HG03025 (cell line): Measurements from ENCODE around the gene TFB2M.

Experiments
- ATAC-seq: cut with Tn5 transposase; IDR thresholded peaks from one replicate; pipeline ENCODE4 v1.9.1; 2021; ENCODE audit warnings: mild to moderate bottlenecking, moderate library complexity; ENCODE audit not compliant: unreplicated experiment, low FRiP score

Gene TFB2M

DNA sequence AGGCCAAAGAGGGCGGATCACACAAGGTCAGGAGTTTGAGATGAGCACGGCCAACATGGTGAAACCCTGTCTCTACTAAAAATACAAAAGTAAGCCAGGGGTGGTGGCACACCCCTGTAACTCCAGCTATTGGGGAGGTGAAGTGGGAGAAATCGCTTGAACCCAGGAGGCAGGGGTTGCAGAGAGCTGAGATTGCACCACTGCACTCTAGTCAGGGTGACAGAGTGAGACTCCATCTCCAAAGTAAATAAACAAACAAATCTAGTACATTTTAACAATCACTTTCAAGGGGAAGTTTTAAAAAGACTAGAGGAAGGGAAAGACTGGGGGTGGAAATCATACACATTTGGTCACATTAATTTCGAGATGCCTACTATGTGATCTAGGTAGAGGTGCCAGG, 6.8 kb downstream of the TFB2M start:
- no peak for ATAC-seq

DNA sequence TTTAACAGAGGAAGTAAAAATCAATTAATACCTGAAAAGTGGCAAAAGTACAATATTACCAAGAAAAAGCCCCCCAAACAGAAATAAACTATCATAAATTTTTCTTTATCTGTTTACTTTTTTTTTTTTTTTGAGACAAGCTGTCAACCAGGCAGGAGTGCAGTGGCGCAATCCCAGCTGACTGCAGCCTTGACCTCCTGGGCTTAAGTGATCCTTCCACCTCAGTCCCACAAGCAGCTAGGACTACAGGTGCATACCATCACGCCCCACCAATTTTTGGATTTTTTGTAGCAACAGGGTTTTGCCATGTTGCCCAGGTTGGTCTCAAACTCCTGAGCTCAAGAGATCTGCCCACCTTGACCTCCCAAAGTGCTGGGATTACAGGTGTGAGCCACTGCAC, 8.0 kb downstream of the TFB2M start:
- ATAC-seq = no peak

DNA sequence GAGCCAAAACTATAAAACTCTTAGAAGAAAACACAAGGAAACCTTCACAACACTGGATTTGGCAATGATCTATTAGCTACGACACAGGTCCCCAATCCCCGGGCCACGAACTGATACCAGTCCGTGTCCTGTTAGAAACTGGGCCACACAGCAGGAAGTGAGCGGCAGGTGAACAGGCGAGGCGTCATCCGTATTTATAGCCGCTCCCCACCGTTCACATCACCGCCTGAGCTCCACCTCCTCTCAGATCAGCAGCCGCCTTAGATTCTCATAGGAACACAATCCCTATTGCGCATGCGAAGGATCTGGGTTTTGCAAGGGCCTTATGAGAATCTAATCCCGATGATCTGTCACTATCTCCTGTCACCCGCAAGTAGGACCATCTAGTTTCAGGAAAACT, 11.9 kb downstream of the TFB2M start:
- no peak for ATAC-seq

DNA sequence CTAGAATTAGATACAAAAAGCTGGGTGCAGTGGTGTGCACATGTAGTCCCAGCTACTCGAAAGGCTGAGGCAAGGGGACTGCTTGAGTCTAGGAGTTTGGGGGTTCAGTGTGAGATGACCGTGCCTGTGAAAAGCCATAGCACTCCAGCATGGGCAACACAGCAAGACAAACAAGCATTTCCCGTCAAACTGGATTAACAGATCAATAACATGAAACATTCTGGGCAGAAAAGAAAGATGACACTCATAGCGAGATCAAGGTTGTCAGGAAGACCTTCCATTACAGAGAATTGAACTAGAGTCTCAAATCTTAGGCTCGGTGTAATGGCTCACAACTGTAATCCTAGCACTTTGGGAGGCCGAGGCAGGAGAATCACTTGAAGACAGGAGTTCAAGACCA, 14.0 kb downstream of the TFB2M start:
- ATAC-seq = no peak

DNA sequence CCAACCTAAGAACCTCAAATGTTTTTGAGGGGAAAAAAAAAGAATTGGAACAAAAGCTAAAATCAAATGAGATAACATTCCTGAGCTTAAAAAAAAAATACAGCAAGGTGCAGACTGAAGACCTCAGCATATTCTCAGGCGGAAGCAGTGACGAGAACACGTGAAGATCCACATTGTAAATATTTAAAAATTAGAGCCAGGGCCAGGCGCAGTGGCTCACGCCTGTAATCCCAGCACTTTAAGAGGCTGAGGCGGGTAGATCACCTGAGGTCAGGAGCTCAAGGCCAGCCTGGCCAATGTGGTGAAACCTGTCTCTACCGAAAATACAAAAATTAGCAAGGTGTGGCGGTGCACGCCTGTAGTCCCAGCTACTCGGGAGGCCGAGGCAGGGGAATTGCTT, 15.7 kb downstream of the TFB2M start:
- no peak for ATAC-seq

DNA sequence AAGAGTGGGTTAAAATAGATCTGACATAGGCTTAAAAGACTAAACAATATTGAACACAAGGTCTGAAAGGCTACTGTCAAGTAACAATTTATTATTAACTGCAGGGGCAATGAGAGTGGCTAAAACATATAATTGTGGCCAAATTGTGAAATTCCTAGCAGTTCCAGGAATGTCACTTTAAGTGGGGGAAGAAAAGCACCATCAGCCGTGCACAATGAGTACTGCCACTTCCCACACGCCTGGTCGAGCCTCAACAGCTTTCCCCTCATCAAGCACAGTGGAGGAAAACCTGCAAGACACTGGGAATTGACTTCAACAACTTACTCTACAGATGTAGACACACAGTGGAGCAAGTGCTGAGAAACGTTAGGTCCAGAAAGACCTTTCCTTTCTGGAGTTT, 16.4 kb downstream of the TFB2M start:
- no peak for ATAC-seq

DNA sequence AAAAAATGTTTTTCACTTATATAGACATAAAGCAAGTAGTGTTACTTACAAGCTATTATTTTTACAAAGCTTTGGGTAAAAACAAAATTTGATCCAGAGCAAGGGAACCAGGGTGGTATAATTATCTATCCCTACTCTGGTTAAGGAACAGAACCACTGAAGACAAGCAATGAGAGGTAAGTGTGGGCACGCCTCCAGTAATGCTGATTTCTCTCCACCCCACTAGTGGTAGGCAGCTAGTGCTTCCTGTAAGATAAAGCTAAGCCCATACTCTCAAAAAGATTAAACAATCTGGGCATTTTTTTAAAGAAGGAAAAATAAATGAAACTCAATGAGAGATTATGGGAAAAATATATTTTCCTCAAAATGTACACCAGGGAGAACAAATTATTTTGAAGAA, 22.1 kb downstream of the TFB2M start:
- no peak for ATAC-seq

DNA sequence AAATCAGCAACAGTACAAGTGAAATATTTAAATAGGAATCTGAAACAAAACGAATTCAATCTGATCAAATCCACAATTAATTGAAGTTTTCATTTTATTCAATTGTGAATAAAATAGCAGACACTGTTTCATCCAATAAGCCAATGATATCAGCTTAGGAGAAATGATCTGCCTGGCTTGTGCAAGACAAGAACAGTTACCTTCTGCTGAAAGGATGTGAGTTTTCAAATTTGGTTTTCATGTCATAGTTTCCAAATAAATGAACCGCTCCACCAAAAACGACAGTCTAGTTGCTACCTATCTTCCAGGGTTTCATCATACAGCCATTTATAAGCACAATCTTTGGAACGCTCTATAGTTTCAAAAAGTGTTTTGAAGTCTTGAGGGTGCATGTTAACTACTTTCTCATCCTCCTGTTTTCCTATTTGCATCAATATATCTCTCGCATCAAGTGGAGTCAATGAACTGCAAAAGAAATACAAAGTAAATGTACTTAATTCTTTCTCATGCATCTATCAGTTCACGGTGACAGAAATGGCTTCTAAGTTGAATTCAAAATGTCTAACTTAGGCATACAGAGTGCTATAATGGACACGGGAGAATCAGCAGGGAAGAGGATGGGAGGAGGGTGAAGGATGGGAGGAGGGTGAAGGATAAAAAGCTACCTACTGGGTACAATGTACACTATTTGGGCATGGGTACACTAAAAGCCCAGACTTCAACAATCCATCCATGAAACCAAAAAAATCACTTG, 25.1 kb downstream of the TFB2M start:
- no peak for ATAC-seq

DNA sequence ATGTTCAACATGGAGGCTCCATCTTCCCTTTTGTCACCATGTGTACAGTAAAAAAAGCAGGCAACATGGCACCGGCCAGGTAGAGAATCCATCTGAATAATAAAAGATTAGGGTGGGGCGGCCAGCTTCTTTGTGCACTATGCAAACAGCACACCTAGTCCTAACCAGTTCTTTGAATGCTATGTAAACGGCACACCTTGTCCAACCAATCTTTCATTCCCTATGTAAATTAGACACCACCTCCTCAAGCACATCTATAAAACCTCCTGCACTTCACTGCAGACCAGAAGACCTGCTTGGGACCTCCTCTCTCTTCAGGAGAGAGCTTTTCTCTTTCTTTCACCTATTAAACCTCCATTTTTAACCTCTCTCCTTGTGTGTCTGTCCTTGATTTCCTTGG, 28.2 kb downstream of the TFB2M start:
- no peak for ATAC-seq

DNA sequence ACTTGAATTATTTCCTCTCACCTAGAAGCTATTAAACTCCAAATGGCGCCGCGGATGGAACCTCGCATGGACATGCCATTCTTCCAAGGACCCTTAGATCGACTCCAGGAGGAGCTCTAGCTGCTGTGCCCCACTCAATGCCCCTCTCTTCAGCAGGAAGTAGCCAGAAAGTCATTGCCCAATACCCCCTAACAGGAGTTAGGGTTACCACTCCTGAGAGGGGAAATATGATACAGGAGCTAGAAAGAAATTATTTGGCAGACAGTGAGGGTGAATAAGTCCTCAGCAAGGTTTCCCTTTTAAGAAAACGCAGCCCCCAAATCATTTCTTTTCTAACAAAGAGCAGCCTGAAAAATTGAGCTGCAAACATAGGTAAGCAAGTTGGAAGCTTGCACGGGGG, 28.6 kb downstream of the TFB2M start:
- ATAC-seq = no peak

DNA sequence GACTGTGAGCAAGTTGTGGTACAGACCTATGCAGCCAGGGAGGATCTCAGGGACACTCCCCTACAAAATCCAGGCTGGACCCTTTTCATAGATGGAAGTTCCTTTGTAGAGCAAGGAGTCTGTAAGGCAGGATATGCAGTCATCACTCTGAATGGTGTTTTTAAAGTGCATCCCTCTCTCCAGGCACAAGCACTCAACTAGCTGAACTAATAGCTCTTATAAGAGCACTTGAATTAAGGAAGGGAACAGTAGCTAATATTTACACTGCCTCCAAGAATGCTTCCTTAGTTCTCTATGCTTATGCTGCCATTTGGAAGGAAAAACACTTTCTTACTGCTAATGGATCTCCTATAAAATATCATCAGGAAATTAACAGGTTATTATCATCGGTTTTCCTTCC, 31.9 kb downstream of the TFB2M start:
- no peak for ATAC-seq

DNA sequence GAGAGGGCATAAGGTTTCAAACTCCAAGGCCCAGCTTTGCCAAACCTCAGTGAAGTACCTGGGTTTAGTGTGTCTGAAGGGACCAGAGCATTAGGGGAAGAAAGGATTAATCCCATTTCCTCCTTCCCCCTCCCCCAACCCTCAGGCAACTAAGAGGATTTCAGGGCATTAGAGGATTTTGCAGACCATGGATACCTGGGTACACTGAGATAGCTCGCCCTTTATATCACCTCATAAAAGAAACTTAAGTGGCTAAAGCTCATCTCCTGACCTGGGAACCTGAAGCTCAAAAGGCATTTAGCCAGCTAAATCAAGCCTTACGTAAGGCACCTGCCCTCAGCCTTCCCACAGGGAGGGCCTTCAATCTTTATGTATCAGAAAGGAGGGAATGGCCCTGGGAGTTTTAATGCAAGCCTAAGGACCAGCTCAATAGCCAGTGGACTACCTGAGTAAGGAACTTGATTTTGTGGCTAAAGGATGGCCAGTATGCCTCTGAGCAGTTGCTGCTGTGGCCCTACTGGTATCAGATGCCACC, 32.6 kb downstream of the TFB2M start:
- no peak for ATAC-seq

DNA sequence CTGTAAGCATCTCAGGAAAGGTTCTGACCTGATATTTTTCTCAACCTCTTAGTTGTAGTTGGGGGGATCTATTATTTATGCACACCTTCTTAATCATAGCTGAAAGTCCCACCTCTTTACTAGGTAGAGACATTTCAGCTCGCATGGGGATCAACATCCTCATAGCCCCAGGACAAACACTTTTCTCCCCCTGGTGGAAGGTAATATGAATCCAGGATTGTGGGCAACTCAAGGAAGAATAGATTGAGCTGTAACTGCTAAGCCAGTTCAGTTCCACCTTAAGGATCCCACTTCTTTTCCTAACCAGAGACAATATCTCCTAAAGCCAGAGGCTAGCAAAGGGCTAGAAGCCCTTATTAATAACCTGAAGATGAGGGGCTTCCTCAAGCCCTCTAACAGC, 33.5 kb downstream of the TFB2M start:
- no peak for ATAC-seq

DNA sequence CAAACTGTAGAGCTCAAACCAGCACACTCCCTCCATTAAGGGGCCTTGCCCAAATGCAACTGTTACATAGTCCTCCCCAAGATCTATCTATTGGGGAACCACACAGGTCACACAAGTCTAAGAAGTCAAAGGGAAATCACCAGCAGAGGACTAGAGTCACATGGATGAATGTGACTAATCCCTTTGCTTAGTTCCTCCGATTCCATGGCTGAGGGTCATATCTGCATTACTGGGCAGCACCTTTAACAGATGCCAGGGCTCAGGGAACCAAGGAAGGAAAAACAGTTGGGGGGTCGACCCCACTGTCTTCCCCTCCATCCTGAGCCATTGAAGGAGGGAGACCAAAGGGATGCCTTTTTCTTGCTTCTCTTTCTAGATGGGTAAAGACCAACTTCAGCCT, 35.6 kb downstream of the TFB2M start:
- ATAC-seq = no peak

DNA sequence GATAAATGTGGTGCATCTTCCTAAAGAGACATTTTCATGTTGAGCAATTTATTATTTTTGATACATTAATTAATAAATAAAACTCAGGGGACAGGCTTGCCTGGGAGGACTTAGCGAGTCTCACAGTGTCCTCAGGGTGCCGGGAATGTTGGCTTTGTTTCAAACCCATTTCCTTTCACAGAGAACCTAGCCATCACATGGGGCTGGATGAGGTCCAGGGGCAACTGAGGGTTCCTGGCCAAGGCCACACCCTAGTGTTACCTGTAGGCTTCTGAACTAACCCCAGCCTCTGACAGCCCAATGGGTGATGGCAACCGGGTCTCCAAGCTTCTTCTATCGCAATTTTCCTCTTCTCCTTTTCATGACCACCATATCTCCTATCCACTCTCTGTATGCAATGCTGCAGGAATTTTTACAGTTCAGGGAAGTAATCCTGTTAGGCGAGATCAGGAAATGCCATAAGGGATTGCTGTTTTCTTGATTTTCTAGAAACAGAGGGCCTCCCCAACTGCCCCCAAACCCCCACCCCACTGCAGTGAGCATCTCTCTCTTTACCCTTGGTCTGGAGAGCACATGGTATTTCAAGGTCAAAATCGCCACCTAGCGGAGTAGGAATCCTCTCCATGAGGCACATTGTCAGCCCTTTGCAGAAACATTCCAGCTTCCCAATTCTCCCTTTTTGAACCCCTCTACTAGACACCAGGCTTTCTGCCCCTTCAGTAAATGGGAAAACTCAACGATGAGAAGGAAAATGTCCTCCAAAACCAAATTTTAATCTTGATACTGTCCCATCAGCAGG, 36.9 kb downstream of the TFB2M start:
- ATAC-seq = no peak

DNA sequence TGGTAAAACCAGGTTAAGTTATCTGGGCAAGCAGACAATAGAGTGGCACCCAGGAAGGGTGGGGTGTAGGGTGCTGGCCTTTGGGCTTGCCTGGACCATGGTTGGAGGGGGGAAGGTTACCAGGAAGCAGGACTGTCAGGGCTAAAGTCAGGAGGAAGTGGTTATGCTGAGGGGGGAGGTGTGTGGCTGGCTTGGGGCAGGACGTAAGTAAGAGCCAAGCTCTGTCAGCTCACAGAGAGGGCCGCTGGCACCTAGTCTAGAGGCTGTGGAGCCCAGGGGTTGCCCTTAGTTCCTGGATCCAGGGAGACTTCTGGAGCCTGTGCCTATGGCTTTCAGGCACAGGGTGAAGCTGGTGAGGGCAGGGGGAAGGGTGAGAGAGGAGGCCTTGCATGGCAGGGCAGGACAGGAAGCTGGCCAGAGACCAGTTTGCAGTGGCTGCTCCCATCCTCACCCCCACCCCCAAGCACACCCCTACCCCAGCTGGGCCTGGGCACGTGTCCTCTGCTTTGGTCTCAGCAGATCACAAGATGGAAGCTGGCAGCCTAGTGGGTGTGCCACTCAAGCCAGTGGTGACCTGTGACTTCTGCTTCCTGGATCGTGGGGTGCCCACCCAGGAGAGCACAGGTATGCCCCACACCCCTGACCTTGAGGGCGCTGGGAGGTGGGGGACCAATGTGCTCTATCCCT, 38.5 kb downstream of the TFB2M start:
- ATAC-seq = no peak

DNA sequence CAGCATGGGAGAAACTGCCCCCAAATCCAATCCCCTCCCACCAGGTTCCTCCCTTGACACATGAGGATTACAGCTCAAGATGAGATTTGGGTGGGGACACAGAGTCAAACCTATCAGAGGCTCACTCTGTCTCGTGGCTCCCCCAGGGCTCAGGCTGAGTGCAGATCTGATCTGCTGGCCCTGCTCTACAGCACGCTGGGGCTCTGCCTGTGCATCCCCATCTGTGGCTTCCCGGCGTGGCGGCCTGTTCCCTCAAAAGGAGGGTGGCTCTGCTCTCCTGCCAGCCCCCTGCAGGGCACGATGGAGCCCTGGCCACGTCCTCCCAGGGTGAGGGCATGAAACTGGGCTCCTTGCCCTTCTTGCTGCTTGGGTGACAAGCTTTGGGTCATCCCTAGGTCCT, 39.1 kb downstream of the TFB2M start:
- ATAC-seq = no peak

DNA sequence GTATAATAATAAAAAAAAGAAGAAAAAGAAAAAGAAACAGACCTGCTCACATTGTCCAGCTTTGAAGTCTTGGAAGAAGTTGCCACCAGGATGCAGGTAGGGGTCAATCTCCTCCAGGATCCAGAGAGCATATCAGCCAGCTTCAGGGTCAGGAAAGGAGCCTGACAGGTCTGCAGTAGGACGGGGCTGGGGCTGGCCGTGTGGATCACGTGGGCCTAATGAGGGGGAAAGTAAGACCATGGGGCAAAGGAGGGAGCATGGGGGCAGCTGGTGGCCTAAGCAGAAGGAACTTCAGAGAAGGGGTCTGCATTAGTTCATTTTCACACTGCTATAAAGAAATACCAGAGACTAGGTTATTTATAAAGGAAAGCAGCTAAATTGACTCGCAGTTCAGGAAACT, 39.7 kb downstream of the TFB2M start:
- ATAC-seq = no peak

DNA sequence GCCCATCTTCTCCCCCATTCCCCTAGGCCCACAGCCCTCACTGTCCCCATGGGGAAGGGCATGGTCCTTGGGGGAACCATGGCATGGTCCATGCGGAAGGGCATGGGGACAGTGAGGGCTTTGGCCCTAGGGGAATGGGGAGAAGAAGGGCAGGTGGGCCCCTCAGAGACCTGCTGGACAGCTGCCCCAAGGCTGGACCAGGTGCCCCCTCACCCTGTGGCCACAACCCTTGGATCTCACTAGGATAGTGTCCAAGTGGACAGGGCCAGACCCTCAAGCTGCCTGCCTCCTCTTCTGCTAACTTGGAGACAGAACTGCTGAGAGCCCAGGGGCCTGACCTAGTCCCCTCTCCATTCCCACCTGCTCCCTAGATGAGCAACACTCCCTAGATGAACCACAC, 46.5 kb downstream of the TFB2M start:
- ATAC-seq = no peak

DNA sequence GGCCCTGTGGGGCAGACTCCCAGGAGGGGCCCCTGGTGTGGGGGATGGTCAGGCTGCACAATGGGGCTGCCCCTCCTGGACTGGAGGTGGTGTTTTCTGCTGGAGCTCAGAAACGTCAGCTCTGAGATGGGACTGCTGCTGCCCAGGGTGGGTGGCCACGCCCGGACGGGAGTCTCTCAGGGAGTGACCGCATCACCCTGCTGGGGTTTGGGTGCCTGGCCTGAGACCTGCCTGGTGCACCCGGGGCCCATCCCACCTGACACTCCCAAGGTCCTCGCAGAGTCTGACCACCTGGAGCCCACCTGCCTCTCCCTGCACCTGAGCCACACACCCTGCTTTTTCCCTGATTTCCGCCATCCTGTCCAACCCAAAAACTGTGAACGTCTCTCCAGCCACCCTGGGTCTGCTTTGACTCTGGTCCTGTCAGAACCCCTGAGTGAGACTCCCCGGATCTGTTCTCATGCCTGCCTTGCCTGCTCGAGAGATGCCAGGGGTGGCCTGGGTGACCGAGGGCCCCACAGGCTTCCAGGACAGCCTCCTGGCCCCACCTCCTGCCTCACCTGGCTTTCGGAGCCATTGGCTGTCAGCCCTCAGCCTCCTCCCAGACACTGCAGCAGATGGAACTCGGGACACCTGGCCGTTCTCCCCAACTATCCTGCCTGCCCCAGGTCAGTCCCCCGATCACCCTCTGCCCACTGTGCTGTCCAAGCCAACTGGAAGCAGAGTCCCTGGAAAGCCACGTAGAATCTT, 47.4 kb downstream of the TFB2M start:
- ATAC-seq = no peak

DNA sequence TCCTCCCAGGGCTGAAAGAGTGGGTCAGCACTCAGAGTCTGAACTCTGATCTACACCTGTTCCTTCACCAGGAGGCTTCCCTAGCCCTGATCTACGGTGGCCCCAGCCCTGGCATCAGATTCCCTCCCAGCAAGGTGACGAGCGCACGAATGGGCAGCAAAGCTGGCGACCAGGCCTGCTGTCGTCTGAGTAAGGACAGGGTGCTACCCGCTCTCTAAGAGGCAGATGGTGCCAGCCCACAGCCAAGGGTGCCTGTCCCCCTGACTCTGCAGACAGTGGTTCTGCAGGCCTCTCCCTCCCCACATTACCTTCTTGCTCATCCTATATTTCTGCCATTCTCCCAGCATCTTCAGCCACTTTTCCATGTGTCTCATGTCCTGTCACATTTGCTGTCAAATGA, 48.7 kb downstream of the TFB2M start:
- ATAC-seq = no peak
